ENCODE data around the gene ARHGAP15.

ARHGAP15 gene

GRCh38 chr2:143471550-143471949 lies 342.3 kb downstream of the ARHGAP15 start:
- H3K4me3 ChIP-seq (ENCODE audit: low read depth, low read length), result no peak overlapping the region
- no peak for TF ChIP-seq CTCF (IDR thresholded peaks at IDR 0.05; ENCODE audit: borderline replicate concordance, insufficient read depth, low read depth, low read length)

- TF ChIP-seq CTCF (IDR thresholded peaks at IDR 0.05; ENCODE audit: borderline replicate concordance, insufficient read depth, low read depth, low read length), result no peak
- H3K4me3 ChIP-seq (ENCODE audit: low read depth, low read length), result no peak overlapping the region
Observed at GRCh38 chr2:143473216-143473615, 344.0 kb downstream of the ARHGAP15 start.

GRCh38 chr2:143473820-143474219 lies 344.6 kb downstream of the ARHGAP15 start:
- H3K4me3 ChIP-seq (ENCODE audit: low read depth, low read length), result no peak overlapping the region
- no peak for TF ChIP-seq CTCF (IDR thresholded peaks at IDR 0.05; ENCODE audit: borderline replicate concordance, insufficient read depth, low read depth, low read length)

- TF ChIP-seq CTCF (IDR thresholded peaks at IDR 0.05; ENCODE audit: borderline replicate concordance, insufficient read depth, low read depth, low read length), result no peak
- H3K4me3 ChIP-seq (ENCODE audit: low read depth, low read length), result no peak overlapping the region
Observed at GRCh38 chr2:143474586-143474985, 345.4 kb downstream of the ARHGAP15 start.

GRCh38 chr2:143475041-143475776 lies 346.0 kb downstream of the ARHGAP15 start:
- no peak overlapping the region for H3K4me3 ChIP-seq (ENCODE audit: low read depth, low read length)
- no peak for TF ChIP-seq CTCF (IDR thresholded peaks at IDR 0.05; ENCODE audit: borderline replicate concordance, insufficient read depth, low read depth, low read length)

- no peak for TF ChIP-seq CTCF (IDR thresholded peaks at IDR 0.05; ENCODE audit: borderline replicate concordance, insufficient read depth, low read depth, low read length)
- H3K4me3 ChIP-seq (ENCODE audit: low read depth, low read length), result no peak overlapping the region
Observed at GRCh38 chr2:143476336-143477087, 347.3 kb downstream of the ARHGAP15 start.

Data from GM12875 (cell line).